Peyer's patch (tissue), 4 donors: ENCODE results near the gene SAMSN1.

ENCODE experiments used
- POLR2A ChIP-seq, 2 donors: fragments of 450-650 bp; IDR thresholded peaks; one replicate each; pipeline ENCODE4 v1.5.1; 2017; ENCODE audit warnings: antibody characterized with exemption in 2 of 2, mild to moderate bottlenecking in 2 of 2, moderate library complexity in 2 of 2
- TF ChIP-seq, protein P1 (sequence below), 6 experiments: fragments of 450-650 bp in 4 of 6; fragments of 200-600 bp in 2 of 6; sonication (generic) in 1 of 6; IDR thresholded peaks; one replicate each; pipeline ENCODE4 v1.5.1; 2017 to 2019; ENCODE audit warnings: antibody characterized with exemption in 6 of 6, mild to moderate bottlenecking in 3 of 6, moderate library complexity in 1 of 6

DNA sequence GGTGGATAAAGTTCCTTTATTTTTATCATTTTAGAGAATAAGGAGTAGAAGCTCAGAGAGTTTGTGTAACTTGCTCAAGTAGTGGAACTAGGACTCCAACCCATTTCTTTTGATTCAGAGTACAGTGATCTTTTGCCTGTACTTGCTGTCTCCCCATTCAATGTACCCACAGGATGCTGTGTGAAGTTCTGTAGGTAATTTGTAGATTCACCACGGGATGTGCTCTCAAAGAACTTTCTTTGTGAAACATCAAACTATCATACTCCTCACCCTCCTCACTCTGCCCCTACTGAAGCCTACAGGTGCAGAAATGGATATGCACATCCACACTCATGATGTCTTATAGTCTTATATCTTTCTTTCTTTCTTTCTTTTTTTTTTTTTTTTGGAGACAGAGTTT lies 97.3 kb downstream of the SAMSN1 start:
- TF ChIP-seq, protein P1, sequence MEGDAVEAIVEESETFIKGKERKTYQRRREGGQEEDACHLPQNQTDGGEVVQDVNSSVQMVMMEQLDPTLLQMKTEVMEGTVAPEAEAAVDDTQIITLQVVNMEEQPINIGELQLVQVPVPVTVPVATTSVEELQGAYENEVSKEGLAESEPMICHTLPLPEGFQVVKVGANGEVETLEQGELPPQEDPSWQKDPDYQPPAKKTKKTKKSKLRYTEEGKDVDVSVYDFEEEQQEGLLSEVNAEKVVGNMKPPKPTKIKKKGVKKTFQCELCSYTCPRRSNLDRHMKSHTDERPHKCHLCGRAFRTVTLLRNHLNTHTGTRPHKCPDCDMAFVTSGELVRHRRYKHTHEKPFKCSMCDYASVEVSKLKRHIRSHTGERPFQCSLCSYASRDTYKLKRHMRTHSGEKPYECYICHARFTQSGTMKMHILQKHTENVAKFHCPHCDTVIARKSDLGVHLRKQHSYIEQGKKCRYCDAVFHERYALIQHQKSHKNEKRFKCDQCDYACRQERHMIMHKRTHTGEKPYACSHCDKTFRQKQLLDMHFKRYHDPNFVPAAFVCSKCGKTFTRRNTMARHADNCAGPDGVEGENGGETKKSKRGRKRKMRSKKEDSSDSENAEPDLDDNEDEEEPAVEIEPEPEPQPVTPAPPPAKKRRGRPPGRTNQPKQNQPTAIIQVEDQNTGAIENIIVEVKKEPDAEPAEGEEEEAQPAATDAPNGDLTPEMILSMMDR (IDR thresholded peaks at IDR 0.05): no peak
- no peak for TF ChIP-seq POLR2A (IDR thresholded peaks at IDR 0.05)
